GM23338 (cell line): ENCODE data around the gene GLS. TPM values are rescaled to one million over a fixed set of nuclear protein-coding genes. Genes with fewer than 3 reads are reported as not detected.
A peak's percentile ranks its signal among the peaks of the same experiment; 100 is the strongest.

Experiments used
- ATAC-seq: fragments of 200-7000 bp; cut with Tn5 transposase; 3 replicates; pipeline ENCODE4 v1.9.1; 2020
- DNase-seq: peaks from one replicate; pipeline ENCODE4 v3.0.0-alpha.2; 2015; ENCODE audit warnings: low spot score
- H2AFZ ChIP-seq: fragments of 200-600 bp; sonication (generic); 2 replicates; pipeline ENCODE4 v1.8.0; 2016; ENCODE audit warnings: antibody characterized with exemption, mild to moderate bottlenecking, moderate library complexity
- H3F3A ChIP-seq: fragments of 200-600 bp; sonication (generic); replicated peaks from 2 replicates; pipeline ENCODE4 v1.8.0; 2017; ENCODE audit warnings: antibody characterized with exemption, mixed run types, low read depth
- H3K27ac ChIP-seq: fragments of 200-600 bp; sonication (generic); 2 replicates; pipeline ENCODE4 v1.6.1; 2016; ENCODE audit warnings: low read depth
- H3K27me3 ChIP-seq: fragments of 200-600 bp; sonication (generic); 2 replicates; pipeline ENCODE4 v1.8.0; 2016; ENCODE audit warnings: mild to moderate bottlenecking, mixed run types, moderate library complexity; ENCODE audit not compliant: insufficient read depth
- H3K36me3 ChIP-seq: fragments of 200-600 bp; sonication (generic); 2 replicates; pipeline ENCODE4 v1.8.0; 2016; ENCODE audit warnings: mild to moderate bottlenecking; ENCODE audit not compliant: insufficient read depth
- H3K4me1 ChIP-seq: fragments of 200-600 bp; sonication (generic); 2 replicates; pipeline ENCODE4 v1.8.0; 2016; ENCODE audit warnings: mild to moderate bottlenecking, moderate library complexity; ENCODE audit not compliant: insufficient read depth
- H3K4me2 ChIP-seq: fragments of 200-600 bp; sonication (generic); 2 replicates; pipeline ENCODE4 v1.7.1; 2017; ENCODE audit warnings: mixed run types
- H3K4me3 ChIP-seq: fragments of 200-600 bp; sonication (generic); 2 replicates; pipeline ENCODE4 v1.6.1; 2016; ENCODE audit warnings: mixed run types
- H3K79me2 ChIP-seq: fragments of 200-600 bp; sonication (generic); replicated peaks from 2 replicates; pipeline ENCODE4 v1.8.0; 2017; ENCODE audit warnings: mild to moderate bottlenecking; ENCODE audit not compliant: insufficient read depth
- H3K9me2 ChIP-seq: fragments of 200-600 bp; sonication (generic); 2 replicates; pipeline ENCODE4 v1.8.0; 2017; ENCODE audit not compliant: insufficient read depth
- H4K20me1 ChIP-seq: fragments of 200-600 bp; sonication (generic); replicated peaks from 2 replicates; pipeline ENCODE4 v1.8.0; 2017; ENCODE audit warnings: mild to moderate bottlenecking; ENCODE audit not compliant: insufficient read depth
- H3K27ac Mint-ChIP-seq: 2 replicates; pipeline ENCODE4 v1.8.0; 2020; ENCODE audit warnings: inconsistent platforms, mild to moderate bottlenecking, moderate library complexity, mixed read lengths
- H3K27me3 Mint-ChIP-seq: 3 replicates; pipeline ENCODE4 v1.8.0; 2022; ENCODE audit warnings: low read depth, mild to moderate bottlenecking, moderate library complexity, mixed read lengths, inconsistent platforms; ENCODE audit not compliant: insufficient read depth, poor library complexity
- H3K36me3 Mint-ChIP-seq: 3 replicates; pipeline ENCODE4 v1.8.0; 2021; ENCODE audit warnings: low read depth, mild to moderate bottlenecking, inconsistent platforms, moderate library complexity, mixed read lengths
- H3K4me1 Mint-ChIP-seq: 3 replicates; pipeline ENCODE4 v1.8.0; 2020; ENCODE audit warnings: mild to moderate bottlenecking, inconsistent platforms, mixed read lengths
- H3K4me3 Mint-ChIP-seq: 3 replicates; pipeline ENCODE4 v1.8.0; 2021; ENCODE audit warnings: moderate library complexity, mild to moderate bottlenecking, inconsistent platforms, mixed read lengths
- H3K9me3 Mint-ChIP-seq: 3 replicates; pipeline ENCODE4 v1.8.0; 2020; ENCODE audit warnings: moderate library complexity, mild to moderate bottlenecking, inconsistent platforms, mixed read lengths
- EZH2 ChIP-seq: fragments of 200-600 bp; sonication (generic); IDR thresholded peaks from one replicate; pipeline ENCODE4 v1.8.0; 2017; ENCODE audit warnings: antibody characterized with exemption, mild to moderate bottlenecking, low read depth; ENCODE audit not compliant: unreplicated experiment
- polyA plus RNA-seq: library from polyadenylated mRNA; unstranded; fragments of >200 nt; fragmentation: Nextera tagmentation; extraction: Ambion mirVana; gene quantifications from 2 replicates; pipeline ENCODE4 v1.2.1, GENCODE V29; 2016
- total RNA-seq: library from RNA; depleted of rRNA; stranded (reverse); fragments of >200 nt; shearing (Covaris generic); gene quantifications from 2 replicates; pipeline ENCODE4 v1.2.3, GENCODE V29; 2014
- TF ChIP-seq, protein P1 (sequence below): fragments of 250-450 bp; sonication (Bioruptor Pico); IDR thresholded peaks from 2 replicates; pipeline ENCODE4 v1.5.0; 2020; ENCODE audit warnings: mild to moderate bottlenecking, moderate library complexity
- TF ChIP-seq, protein P2 (sequence below), 2 experiments: fragments of 200-600 bp in 1 of 2; sonication (generic) in 1 of 2; conservative IDR thresholded peaks; 2 replicates each; pipeline versions ENCODE4 v1.5.1 to v1.6.1; 2016 to 2017; ENCODE audit warnings: antibody characterized with exemption in 2 of 2, low read depth in 2 of 2, mild to moderate bottlenecking in 2 of 2, moderate library complexity in 1 of 2
- TF ChIP-seq, protein P3 (sequence below): IDR thresholded peaks from 2 replicates; pipeline ENCODE4 v1.6.1; 2016; ENCODE audit warnings: antibody characterized with exemption

Gene GLS
- total and polyA plus RNA-seq, 2 experiments from 2014 or later, result 38.1 to 172 TPM

DNA sequence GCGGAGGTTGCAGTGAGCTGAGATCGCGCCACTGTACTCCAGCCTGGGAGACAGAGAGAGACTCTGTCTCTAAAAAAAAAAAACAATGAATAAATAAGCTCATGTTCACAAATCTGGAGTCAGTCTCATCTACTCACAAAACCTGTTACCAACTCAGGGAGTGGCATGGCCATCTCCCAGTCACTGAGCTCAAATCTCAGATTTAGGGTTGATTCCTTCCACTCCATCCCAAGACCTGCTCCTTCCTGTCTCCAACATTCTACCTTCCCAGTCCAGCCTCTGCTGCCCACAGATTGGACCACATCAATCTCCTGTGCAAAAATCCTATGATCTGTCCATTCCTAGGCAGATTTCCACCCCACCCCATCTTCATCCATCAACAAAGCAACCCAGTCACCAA is 131.7 kb downstream of the GLS start:
- Histone ChIP-seq H3K27me3 (peaks cover 25% of the 10 kb centered on the region), H3K36me3 (peaks cover 9% of the 10 kb centered on the region; the same call in 1 of the 2 replicates), H3K4me1 (peaks cover 16% of the 10 kb centered on the region), H3K9me2 (no peaks in the 10 kb centered on the region; the same call in 1 of the 2 replicates), H4K20me1 (no peaks in the 10 kb centered on the region; the same call in none of the 2 replicates), H3F3A (peaks cover 5% of the 10 kb centered on the region; the same call in 1 of the 2 replicates), H3K27ac (no peak overlapping the region), H3K4me3 (peak overlapping the region; percentile 74; the same call in 1 of the 2 replicates), H2AFZ (no peak overlapping the region), H3K79me2 (peaks cover 19% of the 10 kb centered on the region), H3K4me2 (peak overlapping the region; percentile 85; the same call in 1 of the 2 replicates)
- no peak overlapping the region for H3K27ac Mint-ChIP-seq
- H3K4me1 Mint-ChIP-seq, result no peaks in the 10 kb centered on the region
- H3K4me3 Mint-ChIP-seq, result no peak overlapping the region
- no peaks in the 10 kb centered on the region for H3K9me3 Mint-ChIP-seq
- no peak for DNase-seq
- H3K36me3 Mint-ChIP-seq, result peaks cover 11% of the 10 kb centered on the region
- TF ChIP-seq EZH2, result no peak
- TF ChIP-seq, protein P1, sequence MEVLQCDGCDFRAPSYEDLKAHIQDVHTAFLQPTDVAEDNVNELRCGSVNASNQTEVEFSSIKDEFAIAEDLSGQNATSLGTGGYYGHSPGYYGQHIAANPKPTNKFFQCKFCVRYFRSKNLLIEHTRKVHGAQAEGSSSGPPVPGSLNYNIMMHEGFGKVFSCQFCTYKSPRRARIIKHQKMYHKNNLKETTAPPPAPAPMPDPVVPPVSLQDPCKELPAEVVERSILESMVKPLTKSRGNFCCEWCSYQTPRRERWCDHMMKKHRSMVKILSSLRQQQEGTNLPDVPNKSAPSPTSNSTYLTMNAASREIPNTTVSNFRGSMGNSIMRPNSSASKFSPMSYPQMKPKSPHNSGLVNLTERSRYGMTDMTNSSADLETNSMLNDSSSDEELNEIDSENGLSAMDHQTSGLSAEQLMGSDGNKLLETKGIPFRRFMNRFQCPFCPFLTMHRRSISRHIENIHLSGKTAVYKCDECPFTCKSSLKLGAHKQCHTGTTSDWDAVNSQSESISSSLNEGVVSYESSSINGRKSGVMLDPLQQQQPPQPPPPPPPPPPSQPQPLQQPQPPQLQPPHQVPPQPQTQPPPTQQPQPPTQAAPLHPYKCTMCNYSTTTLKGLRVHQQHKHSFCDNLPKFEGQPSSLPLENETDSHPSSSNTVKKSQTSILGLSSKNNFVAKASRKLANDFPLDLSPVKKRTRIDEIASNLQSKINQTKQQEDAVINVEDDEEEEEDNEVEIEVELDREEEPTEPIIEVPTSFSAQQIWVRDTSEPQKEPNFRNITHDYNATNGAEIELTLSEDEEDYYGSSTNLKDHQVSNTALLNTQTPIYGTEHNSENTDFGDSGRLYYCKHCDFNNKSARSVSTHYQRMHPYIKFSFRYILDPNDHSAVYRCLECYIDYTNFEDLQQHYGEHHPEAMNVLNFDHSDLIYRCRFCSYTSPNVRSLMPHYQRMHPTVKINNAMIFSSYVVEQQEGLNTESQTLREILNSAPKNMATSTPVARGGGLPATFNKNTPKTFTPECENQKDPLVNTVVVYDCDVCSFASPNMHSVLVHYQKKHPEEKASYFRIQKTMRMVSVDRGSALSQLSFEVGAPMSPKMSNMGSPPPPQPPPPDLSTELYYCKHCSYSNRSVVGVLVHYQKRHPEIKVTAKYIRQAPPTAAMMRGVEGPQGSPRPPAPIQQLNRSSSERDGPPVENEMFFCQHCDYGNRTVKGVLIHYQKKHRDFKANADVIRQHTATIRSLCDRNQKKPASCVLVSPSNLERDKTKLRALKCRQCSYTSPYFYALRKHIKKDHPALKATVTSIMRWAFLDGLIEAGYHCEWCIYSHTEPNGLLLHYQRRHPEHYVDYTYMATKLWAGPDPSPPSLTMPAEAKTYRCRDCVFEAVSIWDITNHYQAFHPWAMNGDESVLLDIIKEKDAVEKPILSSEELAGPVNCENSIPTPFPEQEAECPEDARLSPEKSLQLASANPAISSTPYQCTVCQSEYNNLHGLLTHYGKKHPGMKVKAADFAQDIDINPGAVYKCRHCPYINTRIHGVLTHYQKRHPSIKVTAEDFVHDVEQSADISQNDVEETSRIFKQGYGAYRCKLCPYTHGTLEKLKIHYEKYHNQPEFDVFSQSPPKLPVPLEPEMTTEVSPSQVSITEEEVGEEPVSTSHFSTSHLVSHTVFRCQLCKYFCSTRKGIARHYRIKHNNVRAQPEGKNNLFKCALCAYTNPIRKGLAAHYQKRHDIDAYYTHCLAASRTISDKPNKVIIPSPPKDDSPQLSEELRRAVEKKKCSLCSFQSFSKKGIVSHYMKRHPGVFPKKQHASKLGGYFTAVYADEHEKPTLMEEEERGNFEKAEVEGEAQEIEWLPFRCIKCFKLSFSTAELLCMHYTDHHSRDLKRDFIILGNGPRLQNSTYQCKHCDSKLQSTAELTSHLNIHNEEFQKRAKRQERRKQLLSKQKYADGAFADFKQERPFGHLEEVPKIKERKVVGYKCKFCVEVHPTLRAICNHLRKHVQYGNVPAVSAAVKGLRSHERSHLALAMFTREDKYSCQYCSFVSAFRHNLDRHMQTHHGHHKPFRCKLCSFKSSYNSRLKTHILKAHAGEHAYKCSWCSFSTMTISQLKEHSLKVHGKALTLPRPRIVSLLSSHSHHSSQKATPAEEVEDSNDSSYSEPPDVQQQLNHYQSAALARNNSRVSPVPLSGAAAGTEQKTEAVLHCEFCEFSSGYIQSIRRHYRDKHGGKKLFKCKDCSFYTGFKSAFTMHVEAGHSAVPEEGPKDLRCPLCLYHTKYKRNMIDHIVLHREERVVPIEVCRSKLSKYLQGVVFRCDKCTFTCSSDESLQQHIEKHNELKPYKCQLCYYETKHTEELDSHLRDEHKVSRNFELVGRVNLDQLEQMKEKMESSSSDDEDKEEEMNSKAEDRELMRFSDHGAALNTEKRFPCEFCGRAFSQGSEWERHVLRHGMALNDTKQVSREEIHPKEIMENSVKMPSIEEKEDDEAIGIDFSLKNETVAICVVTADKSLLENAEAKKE (CRISPR knock-in tag), result no peak
- TF ChIP-seq, protein P2, sequence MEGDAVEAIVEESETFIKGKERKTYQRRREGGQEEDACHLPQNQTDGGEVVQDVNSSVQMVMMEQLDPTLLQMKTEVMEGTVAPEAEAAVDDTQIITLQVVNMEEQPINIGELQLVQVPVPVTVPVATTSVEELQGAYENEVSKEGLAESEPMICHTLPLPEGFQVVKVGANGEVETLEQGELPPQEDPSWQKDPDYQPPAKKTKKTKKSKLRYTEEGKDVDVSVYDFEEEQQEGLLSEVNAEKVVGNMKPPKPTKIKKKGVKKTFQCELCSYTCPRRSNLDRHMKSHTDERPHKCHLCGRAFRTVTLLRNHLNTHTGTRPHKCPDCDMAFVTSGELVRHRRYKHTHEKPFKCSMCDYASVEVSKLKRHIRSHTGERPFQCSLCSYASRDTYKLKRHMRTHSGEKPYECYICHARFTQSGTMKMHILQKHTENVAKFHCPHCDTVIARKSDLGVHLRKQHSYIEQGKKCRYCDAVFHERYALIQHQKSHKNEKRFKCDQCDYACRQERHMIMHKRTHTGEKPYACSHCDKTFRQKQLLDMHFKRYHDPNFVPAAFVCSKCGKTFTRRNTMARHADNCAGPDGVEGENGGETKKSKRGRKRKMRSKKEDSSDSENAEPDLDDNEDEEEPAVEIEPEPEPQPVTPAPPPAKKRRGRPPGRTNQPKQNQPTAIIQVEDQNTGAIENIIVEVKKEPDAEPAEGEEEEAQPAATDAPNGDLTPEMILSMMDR (conservative IDR thresholded peaks at IDR 0.05; ENCODE audit: low read depth in 2 of 2), result no peak
- TF ChIP-seq, protein P3, sequence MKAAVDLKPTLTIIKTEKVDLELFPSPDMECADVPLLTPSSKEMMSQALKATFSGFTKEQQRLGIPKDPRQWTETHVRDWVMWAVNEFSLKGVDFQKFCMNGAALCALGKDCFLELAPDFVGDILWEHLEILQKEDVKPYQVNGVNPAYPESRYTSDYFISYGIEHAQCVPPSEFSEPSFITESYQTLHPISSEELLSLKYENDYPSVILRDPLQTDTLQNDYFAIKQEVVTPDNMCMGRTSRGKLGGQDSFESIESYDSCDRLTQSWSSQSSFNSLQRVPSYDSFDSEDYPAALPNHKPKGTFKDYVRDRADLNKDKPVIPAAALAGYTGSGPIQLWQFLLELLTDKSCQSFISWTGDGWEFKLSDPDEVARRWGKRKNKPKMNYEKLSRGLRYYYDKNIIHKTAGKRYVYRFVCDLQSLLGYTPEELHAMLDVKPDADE, result no peak
- no peaks in the 10 kb centered on the region for H3K27me3 Mint-ChIP-seq
- ATAC-seq, result no peak
